Progenitor cell of endocrine pancreas (in vitro differentiated cells): ENCODE measurements around the gene TWNK. TPM values are rescaled to one million over a fixed set of nuclear protein-coding genes. Genes with fewer than 3 reads are reported as not detected.
A peak's percentile ranks its signal among the peaks of the same experiment; 100 is the strongest.

Experiments used
- DNase-seq: peaks from one replicate; pipeline ENCODE4 v3.0.0; 2021; ENCODE audit warnings: low spot score; ENCODE audit not compliant: unreplicated experiment
- H3K27ac Mint-ChIP-seq: 2 replicates; pipeline ENCODE4 v1.8.0; 2021; ENCODE audit warnings: mild to moderate bottlenecking, moderate library complexity, mixed read lengths
- H3K27me3 Mint-ChIP-seq: 2 replicates; pipeline ENCODE4 v1.8.0; 2021; ENCODE audit warnings: mixed read lengths
- H3K36me3 Mint-ChIP-seq: 2 replicates; pipeline ENCODE4 v1.8.0; 2022; ENCODE audit warnings: mixed read lengths; ENCODE audit not compliant: insufficient read depth
- H3K4me1 Mint-ChIP-seq: 2 replicates; pipeline ENCODE4 v1.8.0; 2021; ENCODE audit warnings: low read depth, mixed read lengths
- H3K4me3 Mint-ChIP-seq: 2 replicates; pipeline ENCODE4 v1.8.0; 2021; ENCODE audit warnings: low read depth, mild to moderate bottlenecking, moderate library complexity, mixed read lengths
- H3K9me3 Mint-ChIP-seq: 2 replicates; pipeline ENCODE4 v1.8.0; 2021; ENCODE audit warnings: low read depth, mixed read lengths
- CTCF ChIP-seq: fragments of 200-600 bp; sonication (generic); IDR thresholded peaks from one replicate; pipeline ENCODE4 v1.5.0; 2021; ENCODE audit warnings: antibody characterized with exemption, mild to moderate bottlenecking; ENCODE audit not compliant: unreplicated experiment
- total RNA-seq: library from RNA; stranded (reverse); gene quantifications from 2 replicates; pipeline ENCODE4 v1.2.1, GENCODE V29; 2021

TWNK gene
- total RNA-seq, 1 donor from 2014 or later, result 13.3 TPM

- TF ChIP-seq CTCF, result no peak
- Mint-ChIP-seq H3K9me3 (no peaks in the 10 kb centered on the region), H3K4me1 (peaks cover 11% of the 10 kb centered on the region), H3K36me3 (peaks cover 5% of the 10 kb centered on the region), H3K4me3 (no peak overlapping the region), H3K27ac (no peak overlapping the region), H3K27me3 (peaks cover 6% of the 10 kb centered on the region)
- no peak for DNase-seq
Observed at GRCh38 chr10:101008823-101009423, 21.6 kb downstream of the TWNK start.

- no peak for DNase-seq
- H3K4me3 Mint-ChIP-seq, result no peak overlapping the region
- H3K9me3 Mint-ChIP-seq, result no peaks in the 10 kb centered on the region
- peaks cover 19% of the 10 kb centered on the region for H3K27me3 Mint-ChIP-seq
- H3K4me1 Mint-ChIP-seq, result peaks cover 12% of the 10 kb centered on the region
- peaks cover 2% of the 10 kb centered on the region for H3K36me3 Mint-ChIP-seq
- H3K27ac Mint-ChIP-seq, result no peak overlapping the region
- TF ChIP-seq CTCF, result no peak
Observed at GRCh38 chr10:101010329-101010728, 23.0 kb downstream of the TWNK start.

GRCh38 chr10:101011517-101012423 lies 24.4 kb downstream of the TWNK start:
- H3K36me3 Mint-ChIP-seq, result no peaks in the 10 kb centered on the region
- no peak overlapping the region for H3K4me3 Mint-ChIP-seq
- TF ChIP-seq CTCF, result peak; percentile 50
- no peak overlapping the region for H3K27ac Mint-ChIP-seq
- no peaks in the 10 kb centered on the region for H3K9me3 Mint-ChIP-seq
- H3K4me1 Mint-ChIP-seq, result peaks cover 12% of the 10 kb centered on the region
- no peak for DNase-seq
- H3K27me3 Mint-ChIP-seq, result peaks cover 30% of the 10 kb centered on the region

GRCh38 chr10:101012525-101013364 lies 25.4 kb downstream of the TWNK start:
- Mint-ChIP-seq H3K4me3 (no peak overlapping the region), H3K36me3 (no peaks in the 10 kb centered on the region), H3K27me3 (peaks cover 39% of the 10 kb centered on the region), H3K9me3 (no peaks in the 10 kb centered on the region), H3K4me1 (peaks cover 12% of the 10 kb centered on the region), H3K27ac (no peak overlapping the region)
- TF ChIP-seq CTCF, result peak; percentile 84
- peak; percentile 58 for DNase-seq

- H3K36me3 Mint-ChIP-seq, result no peaks in the 10 kb centered on the region
- peaks cover 12% of the 10 kb centered on the region for H3K4me1 Mint-ChIP-seq
- no peak for TF ChIP-seq CTCF
- no peak overlapping the region for H3K27ac Mint-ChIP-seq
- H3K27me3 Mint-ChIP-seq, result peaks cover 46% of the 10 kb centered on the region
- no peak for DNase-seq
- H3K4me3 Mint-ChIP-seq, result no peak overlapping the region
- no peaks in the 10 kb centered on the region for H3K9me3 Mint-ChIP-seq
Observed at GRCh38 chr10:101013365-101013825, 26.1 kb downstream of the TWNK start.
